Endometrial microvascular endothelial cells (primary cell): ENCODE data around the gene IFITM10. TPM values are rescaled to one million over a fixed set of nuclear protein-coding genes. Genes with fewer than 3 reads are reported as not detected.

Source experiments
- in situ Hi-C: cut with HindIII; loops from 2 replicates; pipeline ENCODE4 v1.10.0; 2017; ENCODE audit warnings: low sequenced_read_pairs, low pct_unique_long_range_greater_than_20kb; ENCODE audit errors: inconsistent ontology term
- total RNA-seq: library from RNA; depleted of rRNA; stranded (reverse); fragments of >200 nt; gene quantifications from one replicate; pipeline ENCODE4 v1.2.3, GENCODE V29; 2015; ENCODE audit errors: inconsistent ontology term

Gene IFITM10
- total RNA-seq, 1 donor from 2014 or later: not detected

GRCh38 chr11:1732418-1733008 is 17.9 kb downstream of the IFITM10 start:
- in situ Hi-C loops: no loop called here

DNA sequence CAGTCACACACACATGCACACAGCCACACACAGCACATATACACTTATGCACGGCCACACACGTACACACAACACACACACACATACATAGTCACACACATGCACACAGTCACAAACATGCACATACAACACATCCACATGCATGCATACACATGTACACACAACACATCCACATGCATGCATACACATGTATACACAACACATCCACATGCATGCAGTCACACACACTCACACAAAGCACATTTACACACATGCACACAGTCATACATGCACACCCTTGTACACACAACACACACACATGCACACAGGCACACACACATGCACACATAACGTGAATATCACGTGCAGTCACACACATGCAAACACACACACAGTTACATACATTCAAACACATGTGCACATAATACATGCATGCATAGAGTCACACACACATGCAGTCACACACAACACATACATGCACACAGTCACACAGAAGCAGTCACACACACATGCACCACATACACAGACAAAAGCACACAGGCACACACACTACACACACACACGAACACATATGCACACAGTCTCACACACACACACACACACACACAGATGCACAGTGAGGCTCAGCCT is 18.8 kb downstream of the IFITM10 start:
- in situ Hi-C loops: no loop called here

GRCh38 chr11:1730059-1730629 is 20.3 kb downstream of the IFITM10 start:
- in situ Hi-C loops: no loop called here

- in situ Hi-C loops: no loop called here
Observed at GRCh38 chr11:1729692-1730011, 20.7 kb downstream of the IFITM10 start.

- in situ Hi-C loops: no loop called here
Observed at GRCh38 chr11:1728931-1729691, 21.3 kb downstream of the IFITM10 start.

- in situ Hi-C loops: no loop called here
Observed at GRCh38 chr11:1728301-1728700, 22.1 kb downstream of the IFITM10 start.

DNA sequence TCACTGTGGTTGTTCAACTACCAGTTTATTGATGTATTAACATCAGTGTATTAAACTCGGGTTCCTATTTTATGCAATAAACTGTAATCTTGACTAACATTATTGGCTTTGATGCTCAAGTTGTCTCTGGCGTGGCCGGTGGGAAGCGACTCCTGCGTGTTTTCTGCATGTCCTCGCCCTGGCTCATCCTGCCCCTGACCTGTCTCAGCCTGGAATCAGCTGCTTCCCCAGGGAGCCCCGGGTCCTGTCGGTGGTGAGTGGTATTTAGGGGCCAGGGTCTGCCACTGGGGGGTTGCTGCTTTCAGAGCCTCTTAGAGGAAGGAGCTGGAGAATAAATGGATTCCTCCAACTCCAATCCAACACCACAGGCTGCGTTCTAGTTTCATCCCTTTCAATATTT is 22.5 kb downstream of the IFITM10 start:
- in situ Hi-C loops: no loop called here

DNA sequence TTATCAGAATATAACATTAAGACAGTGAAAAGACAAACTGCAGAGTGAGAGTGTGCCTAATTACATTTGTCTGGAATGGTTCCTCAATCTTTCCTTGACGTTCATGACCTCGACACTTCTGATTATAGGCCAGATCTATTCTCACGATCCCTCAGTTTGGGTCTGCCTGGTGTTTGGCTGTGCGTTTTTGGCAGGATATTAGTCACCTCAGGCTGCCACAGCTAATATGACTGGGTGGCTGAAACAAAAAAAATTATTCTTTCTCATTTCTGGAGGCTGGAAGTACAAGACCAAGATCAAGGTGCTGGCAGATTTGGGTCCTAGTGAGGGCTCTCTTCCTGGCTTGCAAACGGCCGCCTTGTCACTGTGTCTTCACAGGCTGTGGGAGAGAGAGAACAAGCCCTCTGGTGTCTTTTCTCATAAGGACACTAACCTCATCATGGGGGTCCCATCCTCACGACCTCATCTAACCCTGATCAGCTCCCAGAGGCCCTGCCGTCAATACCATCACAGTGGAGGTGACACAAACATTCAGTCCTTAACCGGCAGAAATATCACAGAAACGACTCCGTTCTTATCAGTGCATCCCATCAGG is 23.2 kb downstream of the IFITM10 start:
- in situ Hi-C loops: no loop called here

DNA sequence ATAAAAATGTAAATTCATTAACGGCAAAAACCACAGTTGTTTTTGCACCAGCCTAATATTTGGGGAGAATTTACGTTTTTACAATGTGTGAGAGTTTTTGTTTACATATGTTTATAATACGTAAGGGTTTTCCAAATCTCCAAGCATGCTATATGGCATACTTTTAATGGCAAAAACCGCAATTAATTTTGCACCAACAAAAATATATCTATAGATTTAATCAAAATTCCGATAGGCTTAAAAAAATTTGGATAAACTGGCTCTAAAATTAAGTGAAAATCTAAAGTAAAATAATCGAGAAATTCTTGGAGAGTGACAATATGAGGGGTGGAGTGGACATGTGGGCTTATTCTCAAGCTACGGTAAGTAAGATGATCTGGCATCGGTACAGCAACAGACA is 30.6 kb downstream of the IFITM10 start:
- in situ Hi-C loops: no loop called here

GRCh38 chr11:1718326-1718725 is 32.1 kb downstream of the IFITM10 start:
- in situ Hi-C loops: no loop called here

DNA sequence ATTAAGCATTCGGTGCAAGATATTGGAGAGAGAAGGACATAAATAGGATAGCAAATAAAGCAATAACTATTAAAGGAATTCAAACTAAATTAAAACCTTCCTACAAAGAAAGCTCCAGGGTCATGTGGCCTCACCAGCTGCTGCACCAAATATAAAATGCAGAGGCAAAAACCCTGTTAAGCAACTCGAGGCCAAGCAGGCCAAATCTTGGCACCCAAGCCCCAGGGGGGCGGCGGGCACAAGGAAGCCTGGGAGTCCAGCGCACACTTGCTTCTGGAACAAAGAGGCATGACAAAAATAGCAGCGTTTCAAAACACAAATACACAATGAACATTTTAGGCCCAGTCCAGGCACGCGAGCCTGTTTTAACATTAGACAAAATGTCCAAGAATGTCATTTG is 32.6 kb downstream of the IFITM10 start:
- in situ Hi-C loops: no loop called here

GRCh38 chr11:1714908-1715885 is 35.2 kb downstream of the IFITM10 start:
- in situ Hi-C loops: no loop called here

GRCh38 chr11:1708716-1709115 is 41.7 kb downstream of the IFITM10 start:
- in situ Hi-C loops: no loop called here

DNA sequence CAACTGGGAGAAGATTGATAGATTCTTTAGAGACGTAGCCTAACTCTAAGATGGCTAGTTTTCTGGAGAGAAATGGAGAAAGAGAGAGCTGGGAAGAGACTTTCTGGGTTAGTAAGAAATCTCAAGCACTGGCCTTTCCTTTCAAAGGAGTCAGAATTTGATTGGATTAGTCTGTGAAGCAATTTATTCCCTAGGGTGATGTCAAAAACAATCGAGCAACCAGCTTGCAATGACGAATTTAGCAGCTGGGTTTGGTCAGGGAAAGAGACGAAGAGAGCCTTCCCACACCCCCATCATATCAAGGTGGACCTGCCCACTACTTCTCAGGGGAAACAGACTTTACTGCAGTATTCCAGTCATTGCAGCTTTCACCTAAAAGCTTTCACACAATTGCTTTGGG is 42.6 kb downstream of the IFITM10 start:
- in situ Hi-C loops: no loop called here

DNA sequence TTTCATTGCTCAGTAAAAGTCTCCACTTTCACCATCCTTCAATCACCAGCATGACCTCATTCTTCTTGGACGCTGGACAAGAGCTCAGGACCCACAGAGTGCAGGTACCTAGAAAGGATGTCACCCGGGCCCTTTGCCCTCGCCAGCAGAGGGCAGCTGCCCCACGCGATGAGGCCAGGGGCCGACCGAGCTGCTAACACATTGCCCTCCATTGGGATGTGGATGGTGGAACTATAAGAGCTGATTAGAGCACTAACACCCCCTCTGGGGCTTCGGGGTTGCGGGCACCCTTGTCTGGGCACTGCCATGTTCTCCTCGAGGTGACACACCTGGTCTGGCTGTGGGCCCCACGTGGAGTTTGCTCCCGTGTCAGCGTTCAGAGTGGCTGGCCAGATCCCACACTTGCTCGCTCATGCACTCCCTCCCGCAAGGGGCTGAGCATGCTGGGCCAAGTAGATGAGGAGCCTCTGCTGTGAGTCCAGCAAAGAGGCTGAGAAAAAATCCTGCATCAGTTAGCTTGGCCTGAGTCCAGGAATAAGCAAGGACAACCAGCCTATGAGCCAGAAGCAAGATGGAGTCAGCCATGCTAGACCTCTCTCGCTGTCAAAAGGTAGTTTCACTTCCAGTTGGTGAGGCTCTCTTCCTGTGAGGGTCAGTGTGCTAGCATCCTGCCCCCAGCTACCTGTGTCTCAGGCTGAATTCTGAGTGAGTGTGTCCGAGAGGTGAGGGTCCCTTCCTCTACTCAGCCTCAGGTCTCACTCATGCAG is 43.6 kb downstream of the IFITM10 start:
- in situ Hi-C loops: no loop called here

DNA sequence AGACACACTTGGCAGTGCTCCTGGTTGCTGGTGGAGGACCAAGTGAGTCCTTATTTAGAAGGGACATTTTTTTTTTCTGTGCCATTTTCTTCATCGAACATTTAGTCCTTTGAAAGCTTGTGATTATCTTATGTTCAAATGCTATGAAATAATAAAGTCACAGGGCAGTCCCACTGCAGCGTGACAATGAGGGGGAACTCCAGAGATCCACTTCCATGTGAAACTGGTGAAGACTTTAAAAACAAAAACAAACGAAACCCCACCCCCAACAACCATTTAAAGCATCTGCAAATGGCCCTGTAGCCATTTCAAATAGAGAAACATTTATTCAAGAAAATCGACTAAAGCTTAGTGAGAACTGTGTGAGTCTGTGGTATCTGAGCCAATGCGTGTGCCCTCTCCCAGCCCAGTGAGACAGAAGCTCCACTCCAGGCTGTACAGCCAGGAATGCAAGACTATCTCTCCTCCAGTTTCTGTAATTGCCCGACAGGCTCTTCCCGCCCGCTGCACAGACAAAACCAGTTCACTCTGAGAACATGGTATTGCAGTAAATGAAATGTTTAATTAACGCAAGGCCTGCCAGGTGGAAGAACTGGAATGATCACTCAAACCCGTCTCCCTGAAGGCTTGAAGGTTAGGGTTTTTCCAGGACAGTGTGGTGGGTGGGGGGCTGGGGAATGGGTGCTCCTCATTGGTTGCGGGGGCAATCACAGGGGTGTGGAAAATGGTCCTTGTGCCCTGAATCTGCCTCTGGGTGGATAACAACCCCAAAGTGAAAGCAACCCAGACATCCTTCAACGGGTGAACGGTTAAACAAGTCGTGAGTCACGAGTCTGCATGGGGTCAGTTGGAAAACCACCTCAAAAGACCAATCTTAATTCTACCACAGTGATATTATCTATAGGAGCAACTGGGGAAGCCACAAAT is 45.0 kb downstream of the IFITM10 start:
- in situ Hi-C loops: no loop called here

GRCh38 chr11:1703146-1703545 is 47.2 kb downstream of the IFITM10 start:
- in situ Hi-C loops: no loop called here
